Measurements from ENCODE around the gene PIGH. TPM values are rescaled to one million over a fixed set of nuclear protein-coding genes. Genes with fewer than 3 reads are reported as not detected.

PIGH gene
- total and polyA plus RNA-seq, 10 of the 15 experiments (the other 5 are each of a cell fraction or from before 2014, with no cell fraction given): 15.5 to 46.6 (median 22.3) TPM

DNA sequence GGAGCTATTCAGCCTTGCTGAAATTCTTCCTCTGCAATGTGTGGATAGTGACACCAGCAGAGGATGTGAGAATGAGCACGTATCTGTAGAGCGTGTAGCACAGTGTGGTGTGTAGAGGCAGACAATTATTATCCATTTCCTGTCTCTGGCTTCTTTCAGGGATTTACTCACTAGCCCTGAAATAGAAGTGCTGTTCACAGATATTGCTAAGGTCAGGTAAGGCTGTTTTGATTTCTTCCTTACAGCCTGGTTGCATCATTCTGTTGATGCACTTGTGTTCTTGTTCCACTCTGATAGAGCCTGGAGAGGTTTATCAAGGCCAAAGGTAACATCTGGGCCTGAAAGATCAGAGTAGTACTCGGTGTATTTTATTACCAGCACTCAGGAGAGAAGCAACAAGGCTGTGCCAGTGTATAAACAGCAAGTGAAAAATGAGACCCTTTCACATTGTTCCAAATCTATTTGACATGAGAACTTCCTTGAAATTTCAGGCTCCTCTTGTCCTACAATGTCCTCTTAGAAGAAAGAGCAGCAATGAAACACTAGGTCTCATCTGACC is 36.4 kb upstream of the PIGH start:
- 0 out of 2 replicates have a peak overlapping the region, but pooled peaks have one; percentile 1 for H3K4me2 ChIP-seq (ENCODE audit: control insufficient read depth, insufficient read depth)
- H3K9ac ChIP-seq (ENCODE audit: control insufficient read depth, insufficient read depth, low read length): no peak overlapping the region

More for the DNA sequence above, 36.4 kb upstream of the PIGH start:
- no peak overlapping the region for H3K27ac ChIP-seq (ENCODE audit: control insufficient read depth, insufficient read depth)
- no peaks in the 10 kb centered on the region for H3K79me2 ChIP-seq (ENCODE audit: control insufficient read depth, insufficient read depth, low read length)
- H3K4me1 ChIP-seq (ENCODE audit: control insufficient read depth, insufficient read depth, low read length): no peaks in the 10 kb centered on the region
- POLR2A ChIA-PET: interaction anchor here (0.5 to 1.1 kb wide), 4 partner anchors 12 to 91 kb away, joined by 3 to 10 read pairs (median 5); no protein-coding TSS in a partner anchor
- no peaks in the 10 kb centered on the region for H3K36me3 ChIP-seq (ENCODE audit: control insufficient read depth in 2 of 2, insufficient read depth in 2 of 2, low read length in 1 of 2)
- no peaks in the 10 kb centered on the region for H4K20me1 ChIP-seq (ENCODE audit: control insufficient read depth, insufficient read depth)
- TF ChIP-seq RFX5 (IDR thresholded peaks at IDR 0.05; ENCODE audit: low read depth, low read length) (no peak), POLR2A (IDR thresholded peaks at IDR 0.05; ENCODE audit: low read depth, low read length) (no peak), ATF3 (IDR thresholded peaks at IDR 0.05; ENCODE audit: borderline replicate concordance, extremely low read depth, low read depth, low read length) (no peak), FOXM1 (IDR thresholded peaks at IDR 0.05; ENCODE audit: low read depth, low read length) (no peak), NBN (IDR thresholded peaks at IDR 0.05) (peak; percentile 43; the same call in 1 of the 2 replicates), NFIC (IDR thresholded peaks at IDR 0.05; ENCODE audit: low read depth, low read length) (no peak), IKZF2 (IDR thresholded peaks at IDR 0.05) (peak in 1 of 2 experiments; percentile 46; a peak in 1 of 4 replicates), MTA2 (IDR thresholded peaks at IDR 0.05; ENCODE audit: low read depth) (0 out of 2 replicates have a peak, but pooled peaks have one; percentile 15), CBX5 (IDR thresholded peaks at IDR 0.05; ENCODE audit: low read depth) (no peak), NR2C1 (IDR thresholded peaks at IDR 0.05) (peak; percentile 8; the same call in 1 of the 2 replicates), HDAC6 (IDR thresholded peaks at IDR 0.05; ENCODE audit: unreplicated experiment) (no peak), NR2C2 (IDR thresholded peaks at IDR 0.05; ENCODE audit: borderline replicate concordance, control insufficient read depth, insufficient read length, low read depth) (no peak), STAT3 (IDR thresholded peaks at IDR 0.05; ENCODE audit: low read depth, low read length) (no peak), MEF2B (IDR thresholded peaks at IDR 0.05; ENCODE audit: partially characterized antibody, poor library complexity, severe bottlenecking) (peak; percentile 46), ATF7 (IDR thresholded peaks at IDR 0.05; ENCODE audit: low read depth) (peak; percentile 47; the same call in 1 of the 2 replicates), E2F8 (IDR thresholded peaks at IDR 0.05; ENCODE audit: low read depth, partially characterized antibody) (no peak), STAT1 (conservative IDR thresholded peaks at IDR 0.05) (no peak), RB1 (IDR thresholded peaks at IDR 0.05; ENCODE audit: borderline replicate concordance) (no peak)
- TF ChIP-seq, protein P1, sequence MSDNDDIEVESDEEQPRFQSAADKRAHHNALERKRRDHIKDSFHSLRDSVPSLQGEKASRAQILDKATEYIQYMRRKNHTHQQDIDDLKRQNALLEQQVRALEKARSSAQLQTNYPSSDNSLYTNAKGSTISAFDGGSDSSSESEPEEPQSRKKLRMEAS (IDR thresholded peaks at IDR 0.05; ENCODE audit: low read depth, low read length): no peak
- H3K9me3 ChIP-seq (replicated peaks; ENCODE audit: control insufficient read depth, insufficient read depth, low read length): no peaks in the 10 kb centered on the region
- 33% methylated on average over 3 of the region's 3 CpGs for WGBS (ENCODE audit: insufficient coverage, insufficient replicate concordance, low lambda C conversion rate, missing lambda C conversion rate)
- no peak overlapping the region for H3K4me3 ChIP-seq
- no peak for FAIRE-seq
- intact Hi-C loops (cut with micrococcal nuclease; ENCODE audit: unreplicated experiment) (no loop called here), in situ Hi-C loops (cut with MboI) (no loop called here)
- no peaks in the 10 kb centered on the region for H3K27me3 ChIP-seq (replicated peaks in 1 of 2; ENCODE audit: control insufficient read depth in 2 of 2, insufficient read depth in 2 of 2, low read length in 1 of 2)
- SMC1A ChIA-PET (ENCODE audit: uncharacterized antibody, unreplicated experiment): interaction anchor here (0.6 to 1.4 kb wide), 3 partner anchors 8 to 170 kb away, joined by 3 to 4 read pairs (median 3); no protein-coding TSS in a partner anchor
- H2AFZ ChIP-seq (ENCODE audit: control insufficient read depth, low read depth, low read length): no peak overlapping the region; the same call in 1 of the 2 replicates
- peak; percentile 59 for ATAC-seq
- no TSS peak for BruUV-seq (replicated peaks)
- CTCF ChIA-PET: interaction anchor here (0.7 to 3.0 kb wide), 5 partner anchors 16 to 68 kb away, joined by 3 to 13 read pairs (median 3); no protein-coding TSS in a partner anchor
- DNase-seq (ENCODE audit: low read depth, low spot score): peak; percentile 39
- RAD21 ChIA-PET (ENCODE audit: unreplicated experiment): interaction anchor here (0.9 to 3.0 kb wide), 5 partner anchors 16 to 68 kb away, joined by 3 to 17 read pairs (median 4); no protein-coding TSS in a partner anchor
